H9 (cell line): Measurements from ENCODE around the gene SUSD2. TPM values are rescaled to one million over a fixed set of nuclear protein-coding genes. Genes with fewer than 3 reads are reported as not detected.

ENCODE experiments used
- DNase-seq: peaks from one replicate; pipeline ENCODE4 v3.0.0-alpha.2; 2017
- H2AFZ ChIP-seq: one replicate; pipeline ENCODE4 v1.6.1; 2013; ENCODE audit warnings: mild to moderate bottlenecking, low read length, control low read depth, moderate library complexity
- H2AK5ac ChIP-seq: 2 replicates; pipeline ENCODE4 v1.6.1; 2013; ENCODE audit warnings: low read length, control low read depth, mixed read lengths; ENCODE audit not compliant: insufficient read length
- H2BK120ac ChIP-seq: one replicate; pipeline ENCODE4 v1.6.1; 2013; ENCODE audit warnings: low read depth, mild to moderate bottlenecking, low read length, control low read depth, inconsistent platforms; ENCODE audit not compliant: poor library complexity, severe bottlenecking
- H2BK12ac ChIP-seq: 2 replicates; pipeline ENCODE4 v1.6.1; 2013; ENCODE audit warnings: low read length, control low read depth, mixed read lengths, low read depth; ENCODE audit not compliant: insufficient read length
- H2BK15ac ChIP-seq: 2 replicates; pipeline ENCODE4 v1.6.1; 2013; ENCODE audit warnings: low read depth, low read length, control low read depth
- H2BK20ac ChIP-seq: one replicate; pipeline ENCODE4 v1.6.1; 2013; ENCODE audit warnings: low read depth, mild to moderate bottlenecking, low read length, control low read depth, inconsistent platforms; ENCODE audit not compliant: poor library complexity, severe bottlenecking
- H2BK5ac ChIP-seq: 2 replicates; pipeline ENCODE4 v1.6.1; 2013; ENCODE audit warnings: low read length, control low read depth, mixed read lengths; ENCODE audit not compliant: insufficient read length
- H3K14ac ChIP-seq: 2 replicates; pipeline ENCODE4 v1.6.1; 2013; ENCODE audit warnings: low read length, control low read depth; ENCODE audit not compliant: insufficient read depth
- H3K18ac ChIP-seq: 2 replicates; pipeline ENCODE4 v1.6.1; 2013; ENCODE audit warnings: low read depth, mild to moderate bottlenecking, mixed read lengths, low read length, control low read depth; ENCODE audit not compliant: insufficient read length
- H3K23ac ChIP-seq: 2 replicates; pipeline ENCODE4 v1.6.1; 2013; ENCODE audit warnings: low read length, control low read depth, mixed read lengths, low read depth; ENCODE audit not compliant: insufficient read length
- H3K23me2 ChIP-seq: 2 replicates; pipeline ENCODE4 v1.6.1; 2013; ENCODE audit warnings: low read depth, mild to moderate bottlenecking, mixed read lengths, low read length, control low read depth; ENCODE audit not compliant: insufficient read length, poor library complexity, severe bottlenecking
- H3K27ac ChIP-seq: 2 replicates; pipeline ENCODE4 v1.5.1; 2013; ENCODE audit warnings: low read length, control low read depth, mixed read lengths, low read depth; ENCODE audit not compliant: insufficient read length
- H3K27me3 ChIP-seq: 2 replicates; pipeline ENCODE4 v1.6.1; 2013; ENCODE audit warnings: low read length, control low read depth, inconsistent platforms; ENCODE audit not compliant: insufficient read depth
- H3K4ac ChIP-seq: 2 replicates; pipeline ENCODE4 v1.6.1; 2013; ENCODE audit warnings: low read depth, mild to moderate bottlenecking, control low read depth, inconsistent platforms, low read length, moderate library complexity
- H3K4me1 ChIP-seq: 2 replicates; pipeline ENCODE4 v1.6.1; 2013; ENCODE audit warnings: low read length, control low read depth, inconsistent platforms; ENCODE audit not compliant: insufficient read depth
- H3K4me2 ChIP-seq: 2 replicates; pipeline ENCODE4 v1.6.1; 2013; ENCODE audit warnings: low read length, control low read depth, mixed read lengths; ENCODE audit not compliant: insufficient read length, insufficient read depth
- H3K56ac ChIP-seq: 2 replicates; pipeline ENCODE4 v1.6.1; 2013; ENCODE audit warnings: low read depth, mild to moderate bottlenecking, mixed read lengths, low read length, control low read depth; ENCODE audit not compliant: insufficient read length
- H3K79me1 ChIP-seq: 2 replicates; pipeline ENCODE4 v1.6.1; 2013; ENCODE audit warnings: low read depth, mild to moderate bottlenecking, moderate library complexity, low read length, control low read depth, inconsistent platforms; ENCODE audit not compliant: insufficient read depth, poor library complexity, severe bottlenecking
- H3K79me2 ChIP-seq: 2 replicates; pipeline ENCODE4 v1.6.1; 2013; ENCODE audit warnings: low read length, control low read depth, inconsistent platforms; ENCODE audit not compliant: insufficient read depth
- H3K9ac ChIP-seq: 2 replicates; pipeline ENCODE4 v1.6.1; 2013; ENCODE audit warnings: low read length, control low read depth, mixed read lengths; ENCODE audit not compliant: insufficient read length; ENCODE audit errors: extremely low read depth
- H3K9me3 ChIP-seq: one replicate; pipeline ENCODE4 v1.6.1; 2013; ENCODE audit warnings: low read depth, low read length, inconsistent platforms; ENCODE audit not compliant: control insufficient read depth
- H3T11ph ChIP-seq: one replicate; pipeline ENCODE4 v1.6.1; 2013; ENCODE audit warnings: mild to moderate bottlenecking, low read length, control low read depth, inconsistent platforms
- H4K20me1 ChIP-seq: one replicate; pipeline ENCODE4 v1.6.1; 2013; ENCODE audit not compliant: control insufficient read depth, insufficient read length, insufficient read depth
- H4K5ac ChIP-seq: 2 replicates; pipeline ENCODE4 v1.6.1; 2013; ENCODE audit warnings: low read depth, mild to moderate bottlenecking, mixed read lengths, low read length, control low read depth; ENCODE audit not compliant: insufficient read length
- H4K8ac ChIP-seq: replicated peaks from 2 replicates; pipeline ENCODE4 v1.6.1; 2013; ENCODE audit warnings: low read length, control low read depth, mixed read lengths, low read depth; ENCODE audit not compliant: insufficient read length
- H4K91ac ChIP-seq: 2 replicates; pipeline ENCODE4 v1.6.1; 2013; ENCODE audit warnings: low read depth, mild to moderate bottlenecking, moderate library complexity, mixed read lengths, low read length, control low read depth; ENCODE audit not compliant: insufficient read length
- H3K27ac Mint-ChIP-seq, 3 experiments: 2 replicates in 2 of 3; 3 replicates in 1 of 3; pipeline ENCODE4 v1.8.0; 2020 to 2021; ENCODE audit warnings: mixed read lengths in 3 of 3, mild to moderate bottlenecking in 1 of 3, moderate library complexity in 1 of 3
- H3K27me3 Mint-ChIP-seq: 2 replicates; pipeline ENCODE4 v1.8.0; 2021; ENCODE audit warnings: low read depth, mild to moderate bottlenecking, moderate library complexity, mixed read lengths
- H3K36me3 Mint-ChIP-seq, 3 experiments: 2 replicates in 2 of 3; 3 replicates in 1 of 3; pipeline ENCODE4 v1.8.0; 2020 to 2021; ENCODE audit warnings: low read depth in 3 of 3, mixed read lengths in 3 of 3; ENCODE audit not compliant: insufficient read depth in 1 of 3
- H3K4me1 Mint-ChIP-seq, 2 experiments: 2 replicates each; pipeline ENCODE4 v1.8.0; 2020; ENCODE audit warnings: mixed read lengths in 2 of 2
- H3K4me3 Mint-ChIP-seq, 2 experiments: 2 replicates in 1 of 2; 3 replicates in 1 of 2; pipeline ENCODE4 v1.8.0; 2020 to 2021; ENCODE audit warnings: mild to moderate bottlenecking in 2 of 2, mixed read lengths in 2 of 2, moderate library complexity in 1 of 2
- H3K9me3 Mint-ChIP-seq, 2 experiments: 2 replicates in 1 of 2; 3 replicates in 1 of 2; pipeline ENCODE4 v1.8.0; 2020; ENCODE audit warnings: mild to moderate bottlenecking in 2 of 2, mixed read lengths in 2 of 2, moderate library complexity in 1 of 2
- WGBS: extraction: QIAGEN DNeasy Blood & Tissue Kit; methylation state at CpG from one replicate; pipeline ENCODE4 v1.1.7; 2013; ENCODE audit warnings: missing lambda C conversion rate, low lambda C conversion rate, mixed read lengths; ENCODE audit not compliant: insufficient read length; ENCODE audit errors: extremely low coverage; 5-methylcytosine and 5-hydroxymethylcytosine counted together
- total RNA-seq: library from RNA; stranded (reverse); gene quantifications from 2 replicates; pipeline ENCODE4 v1.2.1, GENCODE V29; 2021
- TF ChIP-seq, protein P1 (sequence below): fragments of 200-600 bp; sonication (generic); conservative IDR thresholded peaks from 3 replicates; pipeline ENCODE4 v1.8.0; 2021; ENCODE audit warnings: antibody characterized with exemption, mild to moderate bottlenecking

The SUSD2 gene
- total RNA-seq, 1 experiment from 2014 or later: 4.2 TPM

GRCh38 chr22:24216541-24217209, 35.4 kb downstream of the SUSD2 start:
- no peaks in the 10 kb centered on the region for H3K23me2 ChIP-seq
- H3T11ph ChIP-seq: no peak overlapping the region
- Mint-ChIP-seq H3K4me3 (no peak overlapping the region), H3K36me3 (no peaks in the 10 kb centered on the region), H3K4me1 (peaks cover 12 to 13% of the 10 kb centered on the region in 2 experiments), H3K27ac (no peak overlapping the region), H3K9me3 (no peaks in the 10 kb centered on the region; a peak in 1 of 5 replicates), H3K27me3 (peaks cover 8% of the 10 kb centered on the region)
- no CpG with 5 or more reads among the region's 12 CpGs for WGBS
- no peaks in the 10 kb centered on the region for H4K20me1 ChIP-seq
- TF ChIP-seq, protein P1, sequence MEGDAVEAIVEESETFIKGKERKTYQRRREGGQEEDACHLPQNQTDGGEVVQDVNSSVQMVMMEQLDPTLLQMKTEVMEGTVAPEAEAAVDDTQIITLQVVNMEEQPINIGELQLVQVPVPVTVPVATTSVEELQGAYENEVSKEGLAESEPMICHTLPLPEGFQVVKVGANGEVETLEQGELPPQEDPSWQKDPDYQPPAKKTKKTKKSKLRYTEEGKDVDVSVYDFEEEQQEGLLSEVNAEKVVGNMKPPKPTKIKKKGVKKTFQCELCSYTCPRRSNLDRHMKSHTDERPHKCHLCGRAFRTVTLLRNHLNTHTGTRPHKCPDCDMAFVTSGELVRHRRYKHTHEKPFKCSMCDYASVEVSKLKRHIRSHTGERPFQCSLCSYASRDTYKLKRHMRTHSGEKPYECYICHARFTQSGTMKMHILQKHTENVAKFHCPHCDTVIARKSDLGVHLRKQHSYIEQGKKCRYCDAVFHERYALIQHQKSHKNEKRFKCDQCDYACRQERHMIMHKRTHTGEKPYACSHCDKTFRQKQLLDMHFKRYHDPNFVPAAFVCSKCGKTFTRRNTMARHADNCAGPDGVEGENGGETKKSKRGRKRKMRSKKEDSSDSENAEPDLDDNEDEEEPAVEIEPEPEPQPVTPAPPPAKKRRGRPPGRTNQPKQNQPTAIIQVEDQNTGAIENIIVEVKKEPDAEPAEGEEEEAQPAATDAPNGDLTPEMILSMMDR: no peak
- H3K27me3 ChIP-seq: no peaks in the 10 kb centered on the region
- no peak overlapping the region for H2BK120ac ChIP-seq
- no peaks in the 10 kb centered on the region for H3K79me1 ChIP-seq
- no peak overlapping the region for H4K8ac ChIP-seq
- H3K4me1 ChIP-seq: no peaks in the 10 kb centered on the region
- H3K14ac ChIP-seq: no peak overlapping the region
- no peak overlapping the region for H2BK20ac ChIP-seq
- no peak overlapping the region for H3K27ac ChIP-seq
- H2BK5ac ChIP-seq: no peak overlapping the region
- H3K79me2 ChIP-seq: no peaks in the 10 kb centered on the region
- H2BK15ac ChIP-seq: no peak overlapping the region
- no peak overlapping the region for H2AFZ ChIP-seq
- no peak overlapping the region for H2AK5ac ChIP-seq
- no peak overlapping the region for H3K18ac ChIP-seq
- no peak overlapping the region for H3K23ac ChIP-seq
- H2BK12ac ChIP-seq: no peak overlapping the region
- H4K5ac ChIP-seq: no peak overlapping the region
- H3K4me2 ChIP-seq: no peak overlapping the region
- no peak overlapping the region for H3K4ac ChIP-seq
- no peak overlapping the region for H3K9ac ChIP-seq
- H3K9me3 ChIP-seq: no peaks in the 10 kb centered on the region
- H4K91ac ChIP-seq: no peak overlapping the region
- no peak overlapping the region for H3K56ac ChIP-seq
- no peak for DNase-seq
